Measurements from ENCODE around the gene LMCD1. TPM values are rescaled to one million over a fixed set of nuclear protein-coding genes. Genes with fewer than 3 reads are reported as not detected.

Gene LMCD1
- total RNA-seq, 2 donors from 2014 or later: 10.9 to 32.4 TPM

- H3K27ac ChIP-seq: no peak overlapping the region
- intact Hi-C loops (cut with DNase I): no loop called here
- 76 to 80% methylated on average over 6 of the region's 6 CpGs for WGBS, 2 donors
- H3K4me3 ChIP-seq: no peak overlapping the region
- H3K4me1 ChIP-seq: no peaks in the 10 kb centered on the region
- no peak for DNase-seq
- H3K36me3 ChIP-seq (replicated peaks in 1 of 2; ENCODE audit: insufficient read depth in 1 of 2, low read depth in 2 of 2): peaks cover 0 to 7% of the 10 kb centered on the region in 2 donors
- ATAC-seq: no peak
- TF ChIP-seq POLR2A (IDR thresholded peaks at IDR 0.05) (no peak), CTCF (IDR thresholded peaks at IDR 0.05) (no peak)
- H3K9me3 ChIP-seq: no peaks in the 10 kb centered on the region
- no peaks in the 10 kb centered on the region for H3K27me3 ChIP-seq
Measured at GRCh38 chr3:8550611-8551010, 49.0 kb downstream of the LMCD1 start.

GRCh38 chr3:8552223-8552762, 50.7 kb downstream of the LMCD1 start:
- intact Hi-C loops (cut with DNase I): no loop called here
- Histone ChIP-seq H3K27me3 (no peaks in the 10 kb centered on the region), H3K36me3 (replicated peaks in 1 of 2; ENCODE audit: insufficient read depth in 1 of 2, low read depth in 2 of 2) (peaks cover 0 to 7% of the 10 kb centered on the region in 2 donors), H3K27ac (no peak overlapping the region), H3K4me1 (peaks cover 7% of the 10 kb centered on the region), H3K4me3 (no peak overlapping the region), H3K9me3 (no peaks in the 10 kb centered on the region)
- no peak for DNase-seq
- no peak for ATAC-seq
- WGBS, 2 donors: 89% methylated on average over 3 to 5 of the region's 5 CpGs
- TF ChIP-seq POLR2A (IDR thresholded peaks at IDR 0.05) (no peak), CTCF (IDR thresholded peaks at IDR 0.05) (no peak)

GRCh38 chr3:8553405-8553804, 51.8 kb downstream of the LMCD1 start:
- peaks cover 0 to 7% of the 10 kb centered on the region in 2 donors for H3K36me3 ChIP-seq (replicated peaks in 1 of 2; ENCODE audit: insufficient read depth in 1 of 2, low read depth in 2 of 2)
- DNase-seq: no peak
- H3K27me3 ChIP-seq: no peaks in the 10 kb centered on the region
- ATAC-seq: no peak
- H3K4me1 ChIP-seq: peaks cover 11% of the 10 kb centered on the region
- intact Hi-C loops (cut with DNase I): no loop called here
- H3K9me3 ChIP-seq: no peaks in the 10 kb centered on the region
- no peak overlapping the region for H3K4me3 ChIP-seq
- TF ChIP-seq POLR2A (IDR thresholded peaks at IDR 0.05) (no peak), CTCF (IDR thresholded peaks at IDR 0.05) (no peak)
- no peak overlapping the region for H3K27ac ChIP-seq
- 95 to 97% methylated on average over 6 of the region's 6 CpGs for WGBS, 2 donors

GRCh38 chr3:8554696-8555095, 53.1 kb downstream of the LMCD1 start:
- TF ChIP-seq CTCF (IDR thresholded peaks at IDR 0.05) (no peak), POLR2A (IDR thresholded peaks at IDR 0.05) (no peak)
- intact Hi-C loops (cut with DNase I): no loop called here
- no peak for DNase-seq
- peaks cover 11% of the 10 kb centered on the region for H3K4me1 ChIP-seq
- ATAC-seq: no peak
- H3K27me3 ChIP-seq: no peaks in the 10 kb centered on the region
- peaks cover 0 to 3% of the 10 kb centered on the region in 2 donors for H3K36me3 ChIP-seq (replicated peaks in 1 of 2; ENCODE audit: insufficient read depth in 1 of 2, low read depth in 2 of 2)
- H3K27ac ChIP-seq: peak overlapping the region in 1 of 4 donors; percentile 2
- 86 to 90% methylated on average over 11 of the region's 11 CpGs for WGBS, 2 donors
- H3K9me3 ChIP-seq: no peaks in the 10 kb centered on the region
- no peak overlapping the region for H3K4me3 ChIP-seq

- Histone ChIP-seq H3K36me3 (replicated peaks in 1 of 2; ENCODE audit: insufficient read depth in 1 of 2, low read depth in 2 of 2) (peaks cover 0 to 1% of the 10 kb centered on the region in 2 donors), H3K27ac (no peak overlapping the region), H3K27me3 (no peaks in the 10 kb centered on the region), H3K4me1 (peaks cover 11% of the 10 kb centered on the region), H3K9me3 (no peaks in the 10 kb centered on the region), H3K4me3 (no peak overlapping the region)
- intact Hi-C loops (cut with DNase I): no loop called here
- no peak for TF ChIP-seq POLR2A (IDR thresholded peaks at IDR 0.05)
- TF ChIP-seq CTCF (IDR thresholded peaks at IDR 0.05): no peak
- DNase-seq (peak in 2 of 4 donors; percentile 10 to 27), ATAC-seq (peak; percentile 41)
- 84 to 89% methylated on average over 8 of the region's 8 CpGs for WGBS, 2 donors
Measured at GRCh38 chr3:8555113-8555661, 53.6 kb downstream of the LMCD1 start.

All from body of pancreas (tissue), 4 donors.